Body of pancreas (tissue), 4 donors: ENCODE data around the gene MTA1. TPM values are rescaled to one million over a fixed set of nuclear protein-coding genes. Genes with fewer than 3 reads are reported as not detected.

Experiments
- ATAC-seq: fragments of 150-250 bp; one replicate; pipeline ENCODE4 v1.9.1; 2016
- DNase-seq, 4 donors: peaks; one replicate each; pipeline ENCODE4 v3.0.0-alpha.2; 2019
- H3K27ac ChIP-seq, 4 donors: fragments of 200-600 bp; sonication (generic); 1 replicate in 3 of 4; 2 replicates in 1 of 4; pipeline versions ENCODE4 v1.5.1 to v1.6.1; 2016 to 2019; ENCODE audit warnings: mild to moderate bottlenecking in 1 of 4, mixed read lengths in 1 of 4, moderate library complexity in 1 of 4
- H3K27me3 ChIP-seq, 2 donors: fragments of 200-600 bp; sonication (generic); one replicate each; pipeline ENCODE4 v1.6.0; 2016; ENCODE audit warnings: mild to moderate bottlenecking in 1 of 2
- H3K36me3 ChIP-seq, 2 donors: fragments of 200-600 bp; sonication (generic); replicated peaks in 1 of 2; 2 replicates each; pipeline ENCODE4 v1.5.1; 2016; ENCODE audit warnings: low read depth in 2 of 2; ENCODE audit not compliant: insufficient read depth in 1 of 2
- H3K4me1 ChIP-seq: fragments of 200-600 bp; sonication (generic); one replicate; pipeline ENCODE4 v1.6.0; 2016
- H3K4me3 ChIP-seq, 2 donors: fragments of 200-600 bp; sonication (generic); 1 replicate in 1 of 2; 2 replicates in 1 of 2; pipeline ENCODE4 v1.5.1; 2016 to 2019
- H3K9me3 ChIP-seq, 3 donors: fragments of 200-600 bp; sonication (generic); 1 replicate in 2 of 3; 2 replicates in 1 of 3; pipeline ENCODE4 v1.5.1; 2016
- CTCF ChIP-seq, 7 experiments: fragments of 450-650 bp in 4 of 7; fragments of 200-600 bp in 3 of 7; sonication (generic) in 3 of 7; IDR thresholded peaks; one replicate each; pipeline ENCODE4 v1.5.1; 2016 to 2019; ENCODE audit warnings: antibody characterized with exemption in 7 of 7
- POLR2A ChIP-seq, 3 donors: fragments of 450-650 bp; IDR thresholded peaks; one replicate each; pipeline ENCODE4 v1.6.1; 2016; ENCODE audit warnings: antibody characterized with exemption in 3 of 3, mild to moderate bottlenecking in 2 of 3
- WGBS, 2 donors: methylation state at CpG; one replicate each; pipeline ENCODE4 v1.1.5; 2017; 5-methylcytosine and 5-hydroxymethylcytosine counted together
- intact Hi-C: fragments of 100-400 bp; cut with DNase I; formaldehyde crosslinking; loops from one replicate; pipeline ENCODE4 v1.15.1; 2023
- total RNA-seq, 2 donors: library from RNA; depleted of rRNA; stranded (reverse); fragments of >200 nt; gene quantifications; one replicate each; pipeline ENCODE4 v1.1.0, GENCODE V29; 2016

The MTA1 gene
- total RNA-seq, 2 donors from 2014 or later = 69.8 to 92.6 TPM

GRCh38 chr14:105426416-105427130 is 6.9 kb downstream of the MTA1 start:
- 97 to 98% methylated on average over 15 to 19 of the region's 21 CpGs for WGBS, 2 donors
- no peak for DNase-seq
- no peak overlapping the region for H3K27ac ChIP-seq
- H3K36me3 ChIP-seq = no peaks in the 10 kb centered on the region
- H3K9me3 ChIP-seq = no peaks in the 10 kb centered on the region
- no peak for ATAC-seq
- TF ChIP-seq CTCF (IDR thresholded peaks at IDR 0.05) = no peak
- no peak for TF ChIP-seq POLR2A (IDR thresholded peaks at IDR 0.05)
- no peaks in the 10 kb centered on the region for H3K27me3 ChIP-seq
- peaks cover 14% of the 10 kb centered on the region for H3K4me1 ChIP-seq
- H3K4me3 ChIP-seq = no peak overlapping the region
- intact Hi-C loops = no loop called here

- H3K9me3 ChIP-seq = no peaks in the 10 kb centered on the region
- intact Hi-C loops = no loop called here
- 92 to 98% methylated on average over 10 of the region's 10 CpGs for WGBS, 2 donors
- H3K4me1 ChIP-seq = peaks cover 11% of the 10 kb centered on the region
- no peak overlapping the region for H3K4me3 ChIP-seq
- H3K27me3 ChIP-seq = no peaks in the 10 kb centered on the region
- H3K27ac ChIP-seq = no peak overlapping the region
- no peak for ATAC-seq
- no peaks in the 10 kb centered on the region for H3K36me3 ChIP-seq
- TF ChIP-seq CTCF (IDR thresholded peaks at IDR 0.05) (no peak), POLR2A (IDR thresholded peaks at IDR 0.05) (no peak)
- DNase-seq = no peak
Measured at GRCh38 chr14:105427412-105427811, 7.8 kb downstream of the MTA1 start.

GRCh38 chr14:105427936-105428485 is 8.4 kb downstream of the MTA1 start:
- H3K36me3 ChIP-seq = no peaks in the 10 kb centered on the region
- DNase-seq (no peak), ATAC-seq (no peak)
- no peak overlapping the region for H3K4me3 ChIP-seq
- 92 to 95% methylated on average over 9 of the region's 9 CpGs for whole genome bisulfite sequencing, 2 donors
- no peak overlapping the region for H3K27ac ChIP-seq
- H3K27me3 ChIP-seq = no peaks in the 10 kb centered on the region
- no peaks in the 10 kb centered on the region for H3K9me3 ChIP-seq
- peaks cover 6% of the 10 kb centered on the region for H3K4me1 ChIP-seq
- intact Hi-C loops = no loop called here
- no peak for TF ChIP-seq CTCF (IDR thresholded peaks at IDR 0.05)
- TF ChIP-seq POLR2A (IDR thresholded peaks at IDR 0.05) = no peak

- Histone ChIP-seq H3K4me3 (no peak overlapping the region), H3K9me3 (no peaks in the 10 kb centered on the region), H3K27ac (no peak overlapping the region), H3K27me3 (no peaks in the 10 kb centered on the region), H3K4me1 (peaks cover 6% of the 10 kb centered on the region), H3K36me3 (no peaks in the 10 kb centered on the region)
- DNase-seq = no peak
- TF ChIP-seq CTCF (IDR thresholded peaks at IDR 0.05) (no peak), POLR2A (IDR thresholded peaks at IDR 0.05) (no peak)
- intact Hi-C loops = no loop called here
- ATAC-seq = no peak
- 90 to 94% methylated on average over 6 of the region's 6 CpGs for WGBS, 2 donors
Measured at GRCh38 chr14:105430042-105430441, 10.4 kb downstream of the MTA1 start.

GRCh38 chr14:105430565-105430964 is 10.9 kb downstream of the MTA1 start:
- no peak overlapping the region for H3K4me3 ChIP-seq
- H3K27ac ChIP-seq = peak overlapping the region in 2 of 4 donors; percentile 39 to 40
- TF ChIP-seq CTCF (IDR thresholded peaks at IDR 0.05) (no peak), POLR2A (IDR thresholded peaks at IDR 0.05) (no peak)
- peaks cover 6% of the 10 kb centered on the region for H3K4me1 ChIP-seq
- H3K36me3 ChIP-seq = no peaks in the 10 kb centered on the region
- intact Hi-C loops = no loop called here
- ATAC-seq (peak; percentile 25), DNase-seq (peak in 2 of 4 donors; percentile 49 to 58)
- no peaks in the 10 kb centered on the region for H3K27me3 ChIP-seq
- no peaks in the 10 kb centered on the region for H3K9me3 ChIP-seq
- WGBS, 2 donors = 54 to 62% methylated on average over 9 of the region's 9 CpGs
